ENCODE data around the gene PRDM2.

Gene PRDM2

GRCh38 chr1:13792419-13792818 is 92.4 kb downstream of the PRDM2 start:
- DNase-seq (ENCODE audit: low read depth in 3 of 3), result no peak

- no peak for DNase-seq (ENCODE audit: low read depth in 3 of 3)
Observed at GRCh38 chr1:13793088-13793730, 93.2 kb downstream of the PRDM2 start.

GRCh38 chr1:13794231-13795187 is 94.5 kb downstream of the PRDM2 start:
- DNase-seq (ENCODE audit: low read depth in 3 of 3), result no peak

- DNase-seq (ENCODE audit: low read depth in 3 of 3), result no peak
Observed at GRCh38 chr1:13797397-13797796, 97.4 kb downstream of the PRDM2 start.

GRCh38 chr1:13798120-13798519 is 98.1 kb downstream of the PRDM2 start:
- no peak for DNase-seq (ENCODE audit: low read depth in 3 of 3)

- no peak for DNase-seq (ENCODE audit: low read depth in 3 of 3)
Observed at GRCh38 chr1:13799502-13800283, 99.7 kb downstream of the PRDM2 start.

- no peak for DNase-seq (ENCODE audit: low read depth in 3 of 3)
Observed at GRCh38 chr1:13801232-13801631, 101.2 kb downstream of the PRDM2 start.

GRCh38 chr1:13801655-13802486 is 101.9 kb downstream of the PRDM2 start:
- DNase-seq (ENCODE audit: low read depth in 3 of 3), result no peak

- no peak for DNase-seq (ENCODE audit: low read depth in 3 of 3)
Observed at GRCh38 chr1:13802782-13803545, 103.0 kb downstream of the PRDM2 start.

GRCh38 chr1:13803546-13804239 is 103.7 kb downstream of the PRDM2 start:
- DNase-seq (ENCODE audit: low read depth in 3 of 3), result no peak

GRCh38 chr1:13804240-13804633 is 104.2 kb downstream of the PRDM2 start:
- no peak for DNase-seq (ENCODE audit: low read depth in 3 of 3)

GRCh38 chr1:13805431-13805830 is 105.4 kb downstream of the PRDM2 start:
- DNase-seq (ENCODE audit: low read depth in 3 of 3), result no peak

GRCh38 chr1:13806108-13806507 is 106.1 kb downstream of the PRDM2 start:
- no peak for DNase-seq (ENCODE audit: low read depth in 3 of 3)

- no peak for DNase-seq (ENCODE audit: low read depth in 3 of 3)
Observed at GRCh38 chr1:13807209-13807608, 107.2 kb downstream of the PRDM2 start.

- no peak for DNase-seq (ENCODE audit: low read depth in 3 of 3)
Observed at GRCh38 chr1:13808729-13809131, 108.7 kb downstream of the PRDM2 start.

- DNase-seq (ENCODE audit: low read depth in 3 of 3), result no peak
Observed at GRCh38 chr1:13809461-13810159, 109.6 kb downstream of the PRDM2 start.

GRCh38 chr1:13812456-13813397 is 112.7 kb downstream of the PRDM2 start:
- no peak for DNase-seq (ENCODE audit: low read depth in 3 of 3)

GRCh38 chr1:13813398-13814012 is 113.5 kb downstream of the PRDM2 start:
- DNase-seq (ENCODE audit: low read depth in 3 of 3), result peak; percentile 29 to 55 (median 41)

All from stimulated activated CD4-positive, alpha-beta T cell treated with anti-CD3 and anti-CD28 coated beads, TNF-alpha, amount 100 ng/mL, for 48 hours (primary cell).